Hepatocyte (in vitro differentiated cells): Measurements from ENCODE around the gene OBSCN. TPM values are rescaled to one million over a fixed set of nuclear protein-coding genes. Genes with fewer than 3 reads are reported as not detected.

Experiments
- DNase-seq: peaks from one replicate; pipeline ENCODE4 v3.0.0-alpha.2; 2016; ENCODE audit warnings: low spot score
- H2AFZ ChIP-seq: fragments of 200-600 bp; sonication (generic); 2 replicates; pipeline ENCODE4 v1.6.0; 2016; ENCODE audit warnings: antibody characterized with exemption, mild to moderate bottlenecking
- H3K27ac ChIP-seq: fragments of 200-600 bp; sonication (generic); 2 replicates; pipeline ENCODE4 v1.5.1; 2016; ENCODE audit warnings: mild to moderate bottlenecking
- H3K27me3 ChIP-seq: fragments of 200-600 bp; sonication (generic); 2 replicates; pipeline ENCODE4 v1.6.1; 2016
- H3K36me3 ChIP-seq: fragments of 200-600 bp; sonication (generic); replicated peaks from 2 replicates; pipeline ENCODE4 v1.5.1; 2016; ENCODE audit warnings: low read depth; ENCODE audit not compliant: insufficient read depth
- H3K4me1 ChIP-seq: fragments of 200-600 bp; sonication (generic); 2 replicates; pipeline ENCODE4 v1.5.1; 2016; ENCODE audit warnings: mild to moderate bottlenecking, moderate library complexity; ENCODE audit not compliant: insufficient read depth
- H3K4me2 ChIP-seq: fragments of 200-600 bp; sonication (generic); 2 replicates; pipeline ENCODE4 v1.6.0; 2016
- H3K4me3 ChIP-seq: fragments of 200-600 bp; sonication (generic); 2 replicates; pipeline ENCODE4 v1.5.1; 2016; ENCODE audit warnings: mild to moderate bottlenecking
- H3K79me2 ChIP-seq: fragments of 200-600 bp; sonication (generic); 2 replicates; pipeline ENCODE4 v1.6.0; 2017; ENCODE audit warnings: mild to moderate bottlenecking
- H3K9me2 ChIP-seq: fragments of 200-600 bp; sonication (generic); replicated peaks from 2 replicates; pipeline ENCODE4 v1.6.0; 2017; ENCODE audit warnings: mild to moderate bottlenecking; ENCODE audit not compliant: insufficient read depth
- H3K9me3 ChIP-seq: fragments of 200-600 bp; sonication (generic); 2 replicates; pipeline ENCODE4 v1.5.1; 2016; ENCODE audit warnings: low read depth, mild to moderate bottlenecking
- H4K20me1 ChIP-seq: fragments of 200-600 bp; sonication (generic); 2 replicates; pipeline ENCODE4 v1.6.0; 2016; ENCODE audit warnings: mild to moderate bottlenecking; ENCODE audit not compliant: insufficient read depth, poor library complexity, severe bottlenecking
- EZH2 ChIP-seq: fragments of 200-600 bp; sonication (generic); IDR thresholded peaks from 2 replicates; pipeline ENCODE4 v1.6.1; 2016; ENCODE audit warnings: antibody characterized with exemption, mild to moderate bottlenecking, borderline replicate concordance
- EZH2phosphoT487 ChIP-seq: fragments of 200-600 bp; sonication (generic); IDR thresholded peaks from one replicate; pipeline ENCODE4 v1.6.1; 2018; ENCODE audit warnings: antibody characterized with exemption, mild to moderate bottlenecking, low read depth, moderate library complexity; ENCODE audit not compliant: unreplicated experiment, severe bottlenecking
- WGBS: methylation state at CpG from one replicate; pipeline ENCODE4 v1.1.6; 2016; ENCODE audit warnings: low lambda C conversion rate; ENCODE audit errors: missing lambda C conversion rate; 5-methylcytosine and 5-hydroxymethylcytosine counted together
- polyA plus RNA-seq: library from polyadenylated mRNA; unstranded; fragments of >200 nt; fragmentation: Nextera tagmentation; extraction: Ambion mirVana; gene quantifications from 2 replicates; pipeline ENCODE4 v1.2.1, GENCODE V29; 2016
- total RNA-seq: library from RNA; depleted of rRNA; stranded (reverse); fragments of >200 nt; gene quantifications from 2 replicates; pipeline ENCODE4 v1.2.3, GENCODE V29; 2014
- TF ChIP-seq, protein P1 (sequence below): fragments of 200-600 bp; sonication (generic); IDR thresholded peaks from 2 replicates; pipeline ENCODE4 v1.5.1; 2016; ENCODE audit warnings: antibody characterized with exemption, mild to moderate bottlenecking; ENCODE audit not compliant: poor library complexity

The OBSCN gene
- total and polyA plus RNA-seq, 2 experiments from 2014 or later: 15.0 to 22.4 TPM

DNA sequence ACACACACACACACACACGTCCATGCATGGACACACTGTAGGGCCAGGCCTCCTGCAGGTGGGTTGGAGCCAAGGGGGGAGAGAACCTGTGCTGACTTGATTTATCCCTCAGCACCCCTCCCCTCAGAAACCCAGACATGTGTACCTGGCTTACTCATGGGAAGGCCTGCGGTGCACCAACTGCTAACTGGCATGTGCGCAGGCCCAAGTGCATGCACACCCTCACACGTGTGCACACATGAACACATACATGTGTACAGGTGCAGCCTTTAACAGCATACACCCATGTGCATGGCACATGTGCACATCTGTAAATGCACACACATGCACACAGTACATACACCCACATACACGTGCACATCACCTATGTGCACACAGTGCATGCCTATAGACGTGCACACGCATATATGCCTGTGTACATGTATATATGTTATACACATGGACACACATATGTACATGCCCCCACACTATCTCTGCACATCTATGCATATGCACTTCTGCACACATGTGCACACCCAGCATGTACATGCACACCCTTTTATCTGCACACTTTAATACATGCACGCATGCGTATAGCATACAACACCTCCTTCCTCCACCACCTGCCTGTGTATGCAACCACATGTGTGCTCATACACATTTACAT is 131.3 kb downstream of the OBSCN start:
- DNase-seq: no peak
- no peak overlapping the region for H3K27ac ChIP-seq
- H3K4me2 ChIP-seq: no peak overlapping the region
- no peaks in the 10 kb centered on the region for H3K79me2 ChIP-seq
- H3K27me3 ChIP-seq: no peaks in the 10 kb centered on the region
- no peak overlapping the region for H3K4me3 ChIP-seq
- H3K4me1 ChIP-seq: no peaks in the 10 kb centered on the region
- H3K9me2 ChIP-seq: no peaks in the 10 kb centered on the region
- no peaks in the 10 kb centered on the region for H3K9me3 ChIP-seq
- no peak overlapping the region for H2AFZ ChIP-seq
- TF ChIP-seq EZH2phosphoT487 (no peak), EZH2 (no peak)
- TF ChIP-seq, protein P1, sequence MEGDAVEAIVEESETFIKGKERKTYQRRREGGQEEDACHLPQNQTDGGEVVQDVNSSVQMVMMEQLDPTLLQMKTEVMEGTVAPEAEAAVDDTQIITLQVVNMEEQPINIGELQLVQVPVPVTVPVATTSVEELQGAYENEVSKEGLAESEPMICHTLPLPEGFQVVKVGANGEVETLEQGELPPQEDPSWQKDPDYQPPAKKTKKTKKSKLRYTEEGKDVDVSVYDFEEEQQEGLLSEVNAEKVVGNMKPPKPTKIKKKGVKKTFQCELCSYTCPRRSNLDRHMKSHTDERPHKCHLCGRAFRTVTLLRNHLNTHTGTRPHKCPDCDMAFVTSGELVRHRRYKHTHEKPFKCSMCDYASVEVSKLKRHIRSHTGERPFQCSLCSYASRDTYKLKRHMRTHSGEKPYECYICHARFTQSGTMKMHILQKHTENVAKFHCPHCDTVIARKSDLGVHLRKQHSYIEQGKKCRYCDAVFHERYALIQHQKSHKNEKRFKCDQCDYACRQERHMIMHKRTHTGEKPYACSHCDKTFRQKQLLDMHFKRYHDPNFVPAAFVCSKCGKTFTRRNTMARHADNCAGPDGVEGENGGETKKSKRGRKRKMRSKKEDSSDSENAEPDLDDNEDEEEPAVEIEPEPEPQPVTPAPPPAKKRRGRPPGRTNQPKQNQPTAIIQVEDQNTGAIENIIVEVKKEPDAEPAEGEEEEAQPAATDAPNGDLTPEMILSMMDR: no peak
- H4K20me1 ChIP-seq: no peaks in the 10 kb centered on the region
- 97% methylated on average over 9 of the region's 9 CpGs for WGBS
- no peaks in the 10 kb centered on the region for H3K36me3 ChIP-seq

DNA sequence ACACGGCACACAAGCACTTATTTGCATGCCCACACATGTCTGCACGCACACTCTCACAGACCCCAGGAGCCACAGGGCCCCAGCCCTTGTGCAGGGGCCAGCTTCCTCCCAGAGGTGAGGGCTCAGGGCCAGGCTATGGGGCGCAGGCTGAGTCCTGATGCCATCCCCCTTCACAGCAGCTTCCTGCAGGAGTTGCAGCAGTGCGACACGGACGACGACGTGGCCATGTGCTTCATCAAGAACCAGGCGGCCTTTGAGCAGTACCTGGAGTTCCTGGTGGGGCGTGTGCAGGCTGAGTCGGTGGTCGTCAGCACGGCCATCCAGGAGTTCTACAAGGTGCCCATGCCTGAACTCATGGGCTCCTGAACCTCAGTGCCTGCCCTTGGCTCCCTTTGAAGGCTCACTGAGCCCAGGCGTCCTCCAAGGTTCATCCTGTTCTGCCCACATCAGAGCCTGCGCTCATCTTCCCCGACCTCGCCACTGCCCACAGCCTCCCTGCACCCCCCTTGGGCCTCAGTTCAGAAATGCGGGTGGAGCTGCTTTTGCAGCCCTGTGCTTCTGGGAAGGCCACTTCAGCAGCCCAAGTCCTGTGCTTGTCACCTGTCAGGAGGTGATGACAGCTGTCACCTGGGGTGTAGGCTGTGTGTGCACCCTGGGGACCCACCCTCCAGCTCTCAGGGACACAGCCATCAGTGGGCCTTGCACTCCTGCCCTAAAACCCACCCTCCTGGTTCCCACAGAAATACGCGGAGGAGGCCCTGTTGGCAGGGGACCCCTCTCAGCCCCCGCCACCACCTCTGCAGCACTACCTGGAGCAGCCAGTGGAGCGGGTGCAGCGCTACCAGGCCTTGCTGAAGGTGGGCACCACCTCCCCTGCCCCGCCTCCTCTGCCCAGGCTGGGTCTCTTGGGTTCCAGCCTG is 132.2 kb downstream of the OBSCN start:
- WGBS: 92% methylated on average over 21 of the region's 24 CpGs
- Histone ChIP-seq H3K4me1 (no peaks in the 10 kb centered on the region), H3K27me3 (no peaks in the 10 kb centered on the region), H3K36me3 (no peaks in the 10 kb centered on the region), H3K9me3 (no peaks in the 10 kb centered on the region), H3K4me2 (no peak overlapping the region), H3K27ac (no peak overlapping the region), H3K79me2 (no peaks in the 10 kb centered on the region), H3K9me2 (no peaks in the 10 kb centered on the region), H4K20me1 (no peaks in the 10 kb centered on the region), H3K4me3 (no peak overlapping the region), H2AFZ (no peak overlapping the region)
- no peak for DNase-seq
- TF ChIP-seq, protein P1: no peak
- TF ChIP-seq EZH2 (no peak), EZH2phosphoT487 (no peak)

DNA sequence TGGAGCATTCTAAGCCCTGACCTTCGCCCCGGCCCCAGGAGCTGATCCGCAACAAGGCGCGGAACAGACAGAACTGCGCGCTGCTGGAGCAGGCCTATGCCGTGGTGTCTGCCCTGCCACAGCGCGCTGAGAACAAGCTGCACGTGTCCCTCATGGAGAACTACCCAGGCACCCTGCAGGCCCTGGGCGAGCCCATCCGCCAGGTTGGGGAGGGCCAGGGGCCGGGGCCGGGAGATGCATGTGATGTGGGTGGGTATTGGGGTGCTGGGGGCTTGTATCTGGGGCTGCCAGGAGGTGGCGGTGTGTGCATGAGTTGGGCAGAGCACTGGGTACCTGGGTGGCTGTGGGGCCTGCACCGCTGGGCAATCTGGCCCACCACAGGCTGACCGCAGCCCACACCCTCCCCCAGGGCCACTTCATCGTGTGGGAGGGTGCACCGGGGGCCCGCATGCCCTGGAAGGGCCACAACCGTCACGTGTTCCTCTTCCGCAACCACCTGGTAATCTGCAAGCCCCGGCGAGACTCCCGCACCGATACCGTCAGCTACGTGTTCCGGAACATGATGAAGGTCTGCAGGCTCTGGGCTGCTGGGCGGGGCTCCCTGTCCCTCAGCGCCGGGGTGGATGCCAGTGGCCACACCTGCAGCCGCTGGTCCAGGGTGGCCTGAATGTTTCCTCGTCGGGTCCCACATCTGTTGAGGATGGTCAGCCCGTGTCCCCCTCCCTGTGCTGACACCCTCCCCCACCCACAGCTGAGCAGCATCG is 133.0 kb downstream of the OBSCN start:
- Histone ChIP-seq H3K9me2 (no peaks in the 10 kb centered on the region), H3K79me2 (no peaks in the 10 kb centered on the region), H3K4me2 (no peak overlapping the region), H3K9me3 (no peaks in the 10 kb centered on the region), H4K20me1 (no peaks in the 10 kb centered on the region), H3K27ac (no peak overlapping the region), H3K4me3 (no peak overlapping the region), H3K27me3 (no peaks in the 10 kb centered on the region), H3K36me3 (no peaks in the 10 kb centered on the region), H2AFZ (no peak overlapping the region), H3K4me1 (no peaks in the 10 kb centered on the region)
- TF ChIP-seq, protein P1: peak; percentile 23
- no peak for TF ChIP-seq EZH2phosphoT487
- 94% methylated on average over 33 of the region's 39 CpGs for WGBS
- DNase-seq: no peak
